Left lung (tissue), 10 donors: ENCODE measurements around the gene IL26. TPM values are rescaled to one million over a fixed set of nuclear protein-coding genes. Genes with fewer than 3 reads are reported as not detected.

Experiments
- ATAC-seq: fragments of 200-7000 bp; cut with Tn5 transposase; one replicate; pipeline ENCODE4 v1.9.1; 2020; ENCODE audit warnings: moderate library complexity
- DNase-seq, 4 donors: peaks; one replicate each; pipeline ENCODE4 v3.0.0-alpha.2; 2013 to 2020
- H3K27ac ChIP-seq, 2 donors: fragments of 200-600 bp; sonication (generic) in 1 of 2; one replicate each; pipeline versions ENCODE4 v1.5.0 to v1.8.0; 2020 to 2021
- H3K27me3 ChIP-seq, 2 donors: fragments of 200-600 bp; sonication (generic) in 1 of 2; one replicate each; pipeline versions ENCODE4 v1.5.0 to v1.8.0; 2020 to 2021
- H3K36me3 ChIP-seq, 2 donors: fragments of 200-600 bp; sonication (generic) in 1 of 2; one replicate each; pipeline versions ENCODE4 v1.5.0 to v1.8.0; 2020 to 2021
- H3K4me1 ChIP-seq, 2 donors: fragments of 200-600 bp; one replicate each; pipeline ENCODE4 v1.8.0; 2021
- H3K4me3 ChIP-seq, 2 donors: fragments of 200-600 bp; sonication (generic) in 1 of 2; one replicate each; pipeline versions ENCODE4 v1.5.0 to v1.8.0; 2020 to 2021; ENCODE audit warnings: mild to moderate bottlenecking in 1 of 2
- H3K9me3 ChIP-seq, 2 donors: fragments of 200-600 bp; sonication (generic) in 1 of 2; one replicate each; pipeline versions ENCODE4 v1.5.0 to v1.8.0; 2020 to 2021
- intact Hi-C, 2 donors: fragments of 100-400 bp; cut with DNase I; formaldehyde crosslinking; loops; one replicate each; pipeline versions ENCODE4 v1.11.2 to v1.14.2; 2022
- polyA plus RNA-seq, 6 donors: library from polyadenylated mRNA; unstranded; fragments of 120-200 nt; gene quantifications; one replicate each; pipeline ENCODE4 v1.2.1, GENCODE V29; 2013; ENCODE audit not compliant: insufficient read length in 6 of 6
- total RNA-seq, 2 donors: library from RNA; stranded (reverse); fragmentation: NEBNext Ultra II Directional; extraction: Animal tissue kit (Norgen Biotek cat#: 25700); gene quantifications; one replicate each; pipeline ENCODE4 v1.2.1, GENCODE V29; 2021
- TF ChIP-seq, protein P1 (sequence below), 2 donors: fragments of 200-600 bp; sonication (generic) in 1 of 2; IDR thresholded peaks; one replicate each; pipeline versions ENCODE4 v1.5.0 to v1.8.0; 2021; ENCODE audit warnings: antibody characterized with exemption in 2 of 2
- donor health status: DM: no; HTN: yes; CAD: no.
- donor health status: DM: no; HTN: no; CAD: no.

IL26 gene
- total and polyA plus RNA-seq, 8 donors, result not detected

DNA sequence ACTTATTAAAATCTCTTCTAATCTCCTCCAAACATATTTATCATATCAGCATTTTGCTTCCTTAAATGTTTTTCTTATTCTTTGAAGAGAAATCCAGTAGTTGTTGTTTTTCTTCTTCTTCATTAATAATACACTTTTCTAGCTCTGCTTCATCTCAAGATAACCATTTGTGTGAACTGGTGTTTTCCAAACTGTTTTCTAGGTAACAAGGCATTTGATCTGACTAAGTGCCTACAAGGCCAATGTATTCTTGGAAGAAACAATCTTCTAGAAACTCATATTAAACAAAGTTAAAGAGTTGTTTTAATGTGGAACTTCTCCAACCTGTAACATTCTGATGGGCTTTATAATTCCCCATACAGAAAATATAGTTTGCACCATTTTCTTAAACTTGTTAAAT lies 35.3 kb downstream of the IL26 start:
- ATAC-seq (no peak), DNase-seq (no peak)
- no peak overlapping the region for H3K4me3 ChIP-seq
- H3K9me3 ChIP-seq, result no peaks in the 10 kb centered on the region
- H3K36me3 ChIP-seq, result no peaks in the 10 kb centered on the region
- intact Hi-C loops, result no loop called here
- no peak overlapping the region for H3K27ac ChIP-seq
- H3K27me3 ChIP-seq, result no peaks in the 10 kb centered on the region
- H3K4me1 ChIP-seq, result no peaks in the 10 kb centered on the region
- TF ChIP-seq, protein P1, sequence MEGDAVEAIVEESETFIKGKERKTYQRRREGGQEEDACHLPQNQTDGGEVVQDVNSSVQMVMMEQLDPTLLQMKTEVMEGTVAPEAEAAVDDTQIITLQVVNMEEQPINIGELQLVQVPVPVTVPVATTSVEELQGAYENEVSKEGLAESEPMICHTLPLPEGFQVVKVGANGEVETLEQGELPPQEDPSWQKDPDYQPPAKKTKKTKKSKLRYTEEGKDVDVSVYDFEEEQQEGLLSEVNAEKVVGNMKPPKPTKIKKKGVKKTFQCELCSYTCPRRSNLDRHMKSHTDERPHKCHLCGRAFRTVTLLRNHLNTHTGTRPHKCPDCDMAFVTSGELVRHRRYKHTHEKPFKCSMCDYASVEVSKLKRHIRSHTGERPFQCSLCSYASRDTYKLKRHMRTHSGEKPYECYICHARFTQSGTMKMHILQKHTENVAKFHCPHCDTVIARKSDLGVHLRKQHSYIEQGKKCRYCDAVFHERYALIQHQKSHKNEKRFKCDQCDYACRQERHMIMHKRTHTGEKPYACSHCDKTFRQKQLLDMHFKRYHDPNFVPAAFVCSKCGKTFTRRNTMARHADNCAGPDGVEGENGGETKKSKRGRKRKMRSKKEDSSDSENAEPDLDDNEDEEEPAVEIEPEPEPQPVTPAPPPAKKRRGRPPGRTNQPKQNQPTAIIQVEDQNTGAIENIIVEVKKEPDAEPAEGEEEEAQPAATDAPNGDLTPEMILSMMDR (IDR thresholded peaks at IDR 0.05), result no peak

DNA sequence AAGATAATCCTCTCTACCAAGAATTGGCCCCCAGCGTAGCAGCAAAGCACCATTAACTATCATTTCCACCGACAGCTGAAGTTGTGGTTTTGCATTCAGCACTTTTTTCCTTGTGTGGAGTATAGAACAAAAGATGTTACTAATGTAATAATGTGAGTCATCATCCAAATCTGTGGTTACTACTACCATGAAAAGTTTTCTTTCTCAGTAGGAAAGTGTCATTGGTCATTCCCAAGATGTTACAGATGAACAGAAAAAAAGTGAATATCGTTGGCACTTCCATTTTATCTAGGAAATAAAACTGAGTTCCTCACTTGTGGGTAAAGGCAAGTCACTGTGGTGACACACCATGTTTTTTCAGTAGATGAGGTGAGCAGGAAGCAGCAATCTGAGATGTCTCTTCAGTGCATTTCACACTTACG lies 35.8 kb downstream of the IL26 start:
- DNase-seq (no peak), ATAC-seq (no peak)
- no peaks in the 10 kb centered on the region for H3K27me3 ChIP-seq
- intact Hi-C loops, result no loop called here
- H3K4me3 ChIP-seq, result no peak overlapping the region
- H3K4me1 ChIP-seq, result no peaks in the 10 kb centered on the region
- H3K27ac ChIP-seq, result no peak overlapping the region
- no peaks in the 10 kb centered on the region for H3K9me3 ChIP-seq
- TF ChIP-seq, protein P1 (IDR thresholded peaks at IDR 0.05), result no peak
- no peaks in the 10 kb centered on the region for H3K36me3 ChIP-seq

DNA sequence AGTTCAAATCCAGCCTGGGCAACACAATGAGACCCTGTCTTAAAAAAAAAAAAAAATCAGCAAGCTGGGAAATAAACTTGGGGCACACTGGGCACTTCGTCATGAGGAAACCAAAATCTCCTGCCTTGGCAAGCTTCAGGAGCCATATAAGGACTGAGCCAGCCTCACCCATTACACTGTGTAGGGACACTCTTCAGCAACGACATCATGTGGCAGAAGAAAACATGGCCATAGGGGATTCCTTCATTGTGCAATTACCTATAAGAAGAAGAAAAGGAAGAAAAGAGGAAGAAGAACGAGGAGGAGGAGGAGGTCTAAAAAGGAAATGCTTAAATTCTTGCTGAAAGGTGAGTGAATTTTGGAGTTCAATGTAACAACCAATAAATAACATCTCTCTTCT lies 40.0 kb downstream of the IL26 start:
- Histone ChIP-seq H3K4me3 (no peak overlapping the region), H3K27me3 (no peaks in the 10 kb centered on the region), H3K36me3 (no peaks in the 10 kb centered on the region), H3K4me1 (no peaks in the 10 kb centered on the region), H3K27ac (no peak overlapping the region), H3K9me3 (no peaks in the 10 kb centered on the region)
- no peak for ATAC-seq
- intact Hi-C loops, result no loop called here
- TF ChIP-seq, protein P1 (IDR thresholded peaks at IDR 0.05), result no peak
- no peak for DNase-seq

DNA sequence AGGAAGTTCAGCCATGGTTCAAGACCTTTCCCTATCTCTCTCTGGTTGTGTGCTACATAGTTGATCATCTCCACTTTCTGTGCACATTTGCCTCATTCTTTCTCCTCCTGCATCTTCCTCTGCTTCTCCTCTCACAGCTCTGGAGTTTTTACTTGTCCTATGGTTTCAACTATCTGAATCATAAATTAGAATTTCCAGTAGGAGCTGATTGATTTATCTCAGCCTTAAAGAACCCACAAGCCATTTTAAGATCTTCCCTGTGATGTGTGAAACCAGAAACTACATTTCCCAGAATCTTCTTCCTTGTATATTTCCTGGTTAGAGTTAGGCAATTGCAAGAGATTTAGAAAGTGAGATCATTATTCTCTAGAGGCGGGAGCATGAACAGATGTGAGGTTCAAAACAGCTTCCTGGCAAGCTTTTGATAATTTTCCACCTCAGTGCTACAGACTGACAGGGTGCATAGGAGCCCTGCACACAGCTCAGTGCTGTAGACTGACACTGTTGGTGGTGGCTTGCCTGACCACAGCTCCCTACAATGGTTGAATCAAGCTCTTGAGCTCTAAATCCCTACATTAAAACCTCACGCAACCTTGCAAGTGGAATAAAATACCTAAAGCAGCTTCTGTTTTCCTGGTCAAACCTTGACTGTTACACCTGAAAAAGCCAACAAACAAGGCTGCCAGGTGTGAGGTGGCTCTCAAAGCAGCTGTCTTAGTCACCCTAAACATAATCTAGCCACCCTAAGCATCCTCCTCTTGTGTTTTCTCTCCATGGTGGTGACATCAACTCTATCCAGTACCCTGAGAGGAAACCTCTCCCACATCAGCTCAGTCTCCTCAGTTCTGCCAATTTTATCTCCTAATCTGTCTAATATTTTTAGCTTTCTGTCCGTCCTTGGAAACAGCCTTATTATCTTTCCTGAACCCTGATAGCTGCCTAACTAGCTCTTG lies 44.5 kb downstream of the IL26 start:
- TF ChIP-seq, protein P1 (IDR thresholded peaks at IDR 0.05), result no peak
- ATAC-seq (no peak), DNase-seq (no peak)
- intact Hi-C loops, result no loop called here
- H3K9me3 ChIP-seq, result no peaks in the 10 kb centered on the region
- no peak overlapping the region for H3K4me3 ChIP-seq
- no peak overlapping the region for H3K27ac ChIP-seq
- no peaks in the 10 kb centered on the region for H3K36me3 ChIP-seq
- no peaks in the 10 kb centered on the region for H3K27me3 ChIP-seq
- H3K4me1 ChIP-seq, result no peaks in the 10 kb centered on the region

DNA sequence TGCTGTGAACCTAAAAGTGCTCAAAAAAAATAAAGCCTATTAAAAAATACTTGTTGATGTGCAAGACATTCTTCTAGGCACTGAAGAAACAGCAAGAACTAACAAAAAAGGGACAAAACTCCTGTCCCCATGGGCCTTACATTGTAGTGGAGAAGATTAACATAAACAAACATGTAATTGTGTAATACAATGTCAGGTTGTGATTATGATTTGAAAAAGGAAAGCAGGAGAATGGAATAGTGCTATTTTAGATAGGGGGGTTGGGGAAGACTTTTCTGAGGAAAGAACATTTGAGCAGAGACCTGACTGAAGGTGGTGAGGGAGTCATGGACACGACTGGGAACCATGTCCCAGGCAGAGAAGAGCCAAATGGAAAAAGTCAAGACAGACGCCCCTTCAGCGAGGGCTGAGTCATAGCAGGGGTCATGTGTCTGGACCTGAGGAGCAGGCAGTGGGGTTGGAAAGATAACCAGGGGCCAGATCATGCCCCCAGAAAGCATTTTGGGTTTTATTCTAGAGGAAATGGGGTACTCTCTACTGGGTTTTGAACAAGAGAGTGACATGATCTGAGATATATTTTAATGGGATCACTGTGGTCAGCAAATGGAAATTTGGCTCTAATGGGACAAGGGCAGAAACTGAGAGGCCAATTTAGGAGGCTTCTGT lies 46.7 kb downstream of the IL26 start:
- intact Hi-C loops, result no loop called here
- no peaks in the 10 kb centered on the region for H3K9me3 ChIP-seq
- H3K36me3 ChIP-seq, result no peaks in the 10 kb centered on the region
- H3K27ac ChIP-seq, result no peak overlapping the region
- DNase-seq (no peak), ATAC-seq (no peak)
- H3K4me1 ChIP-seq, result no peaks in the 10 kb centered on the region
- H3K4me3 ChIP-seq, result no peak overlapping the region
- TF ChIP-seq, protein P1 (IDR thresholded peaks at IDR 0.05), result no peak
- no peaks in the 10 kb centered on the region for H3K27me3 ChIP-seq
